Lung (tissue), 16 donors: ENCODE results near the gene DYNLRB2. TPM values are rescaled to one million over a fixed set of nuclear protein-coding genes. Genes with fewer than 3 reads are reported as not detected.

Source experiments
- ATAC-seq: fragments of 200-7000 bp; cut with Tn5 transposase; one replicate; pipeline ENCODE4 v1.9.1; 2020; ENCODE audit warnings: moderate number of reproducible peaks; ENCODE audit not compliant: insufficient read depth, low FRiP score
- DNase-seq, 3 donors: peaks; one replicate each; pipeline ENCODE4 v3.0.0-alpha.2; 2013 to 2017
- H3K27ac ChIP-seq, 2 donors: one replicate each; pipeline ENCODE4 v1.5.1; 2013; ENCODE audit warnings: mild to moderate bottlenecking in 2 of 2, moderate library complexity in 2 of 2, control low read depth in 1 of 2, inconsistent platforms in 1 of 2, low read depth in 1 of 2, low read length in 1 of 2
- H3K27me3 ChIP-seq, 3 donors: one replicate each; pipeline ENCODE4 v1.5.1; 2013; ENCODE audit warnings: low read length in 2 of 3; ENCODE audit not compliant: control insufficient read depth in 3 of 3, insufficient read depth in 3 of 3
- H3K36me3 ChIP-seq, 4 donors: one replicate each; pipeline ENCODE4 v1.5.1; 2013; ENCODE audit warnings: low read length in 4 of 4, mild to moderate bottlenecking in 1 of 4, moderate library complexity in 1 of 4; ENCODE audit not compliant: control insufficient read depth in 4 of 4, insufficient read depth in 4 of 4
- H3K4me1 ChIP-seq, 5 donors: one replicate each; pipeline ENCODE4 v1.5.1; 2013; ENCODE audit warnings: low read length in 5 of 5, mild to moderate bottlenecking in 2 of 5, moderate library complexity in 1 of 5; ENCODE audit not compliant: control insufficient read depth in 5 of 5, insufficient read depth in 5 of 5
- H3K4me3 ChIP-seq: one replicate; pipeline ENCODE4 v1.5.1; 2013; ENCODE audit warnings: mild to moderate bottlenecking, control low read depth, moderate library complexity
- H3K9ac ChIP-seq, 2 donors: one replicate each; pipeline ENCODE4 v1.5.1; 2013; ENCODE audit warnings: low read length in 2 of 2, control low read depth in 1 of 2; ENCODE audit not compliant: insufficient read depth in 1 of 2
- H3K9me3 ChIP-seq, 4 donors: one replicate each; pipeline ENCODE4 v1.5.1; 2013; ENCODE audit warnings: low read length in 3 of 4, mild to moderate bottlenecking in 1 of 4, moderate library complexity in 1 of 4; ENCODE audit not compliant: control insufficient read depth in 4 of 4, insufficient read depth in 3 of 4
- CTCF ChIP-seq: IDR thresholded peaks from 2 replicates; pipeline ENCODE4 v1.5.1; 2012; ENCODE audit warnings: mild to moderate bottlenecking; ENCODE audit errors: control extremely low read depth, extremely low read depth
- WGBS, 2 donors: extraction: QIAGEN DNeasy Blood & Tissue Kit; methylation state at CpG; one replicate each; pipeline ENCODE4 v1.1.7; 2013; 5-methylcytosine and 5-hydroxymethylcytosine counted together
- long read RNA-seq, 5 donors: transcript quantifications; one replicate each; lab custom pipeline, GENCODE V29; 2026
- polyA plus RNA-seq, 2 donors: library from polyadenylated mRNA; stranded (reverse); fragments of 200-250 nt; gene quantifications; one replicate each; pipeline ENCODE4 v1.2.1, GENCODE V29; 2013
- total RNA-seq, 2 donors: library from RNA; depleted of rRNA in 1 of 2; stranded (reverse); fragments of >200 nt in 1 of 2; gene quantifications; one replicate each; pipeline ENCODE4 v1.2.1, GENCODE V29; 2014 to 2021
- donor health status: control.
- donor health status: control.
- donor health status: Bipolar disorder and iron deficiency.
- donor health status: healthy.
- donor health status: DM: yes; HTN: yes; CAD: no.

The DYNLRB2 gene
- total RNA-seq (10 to 100 TPM; 17.0 to 20.9 TPM), polyA plus RNA-seq (10 to 100 TPM; 15.8 to 18.1 TPM)
- long read RNA-seq, donor 1, transcript DYNLRB2-201 (4 exons, 497 nt) = major isoform, 5 of 5 reads
- long read RNA-seq, donor 1, partial matches to known transcripts = 0 of 5 reads
- long read RNA-seq, donor 1, other reads (novel, unspliced or antisense) = 0 of 5 reads
- long read RNA-seq, donor 2, partial matches to known transcripts = 0 of 3 reads
- long read RNA-seq, donor 2, other reads (novel, unspliced or antisense) = 0 of 3 reads
- long read RNA-seq, donor 3, transcript DYNLRB2-201 (4 exons, 497 nt) = major isoform, 5 of 5 reads
- long read RNA-seq, donor 3, partial matches to known transcripts = 0 of 5 reads
- long read RNA-seq, donor 3, other reads (novel, unspliced or antisense) = 0 of 5 reads
- long read RNA-seq, donor 4, partial matches to known transcripts = 0 of 1 reads
- long read RNA-seq, donor 4, other reads (novel, unspliced or antisense) = 0 of 1 reads
- long read RNA-seq, donor 5, partial matches to known transcripts = 0 of 4 reads
- long read RNA-seq, donor 5, other reads (novel, unspliced or antisense) = 0 of 4 reads

DNA sequence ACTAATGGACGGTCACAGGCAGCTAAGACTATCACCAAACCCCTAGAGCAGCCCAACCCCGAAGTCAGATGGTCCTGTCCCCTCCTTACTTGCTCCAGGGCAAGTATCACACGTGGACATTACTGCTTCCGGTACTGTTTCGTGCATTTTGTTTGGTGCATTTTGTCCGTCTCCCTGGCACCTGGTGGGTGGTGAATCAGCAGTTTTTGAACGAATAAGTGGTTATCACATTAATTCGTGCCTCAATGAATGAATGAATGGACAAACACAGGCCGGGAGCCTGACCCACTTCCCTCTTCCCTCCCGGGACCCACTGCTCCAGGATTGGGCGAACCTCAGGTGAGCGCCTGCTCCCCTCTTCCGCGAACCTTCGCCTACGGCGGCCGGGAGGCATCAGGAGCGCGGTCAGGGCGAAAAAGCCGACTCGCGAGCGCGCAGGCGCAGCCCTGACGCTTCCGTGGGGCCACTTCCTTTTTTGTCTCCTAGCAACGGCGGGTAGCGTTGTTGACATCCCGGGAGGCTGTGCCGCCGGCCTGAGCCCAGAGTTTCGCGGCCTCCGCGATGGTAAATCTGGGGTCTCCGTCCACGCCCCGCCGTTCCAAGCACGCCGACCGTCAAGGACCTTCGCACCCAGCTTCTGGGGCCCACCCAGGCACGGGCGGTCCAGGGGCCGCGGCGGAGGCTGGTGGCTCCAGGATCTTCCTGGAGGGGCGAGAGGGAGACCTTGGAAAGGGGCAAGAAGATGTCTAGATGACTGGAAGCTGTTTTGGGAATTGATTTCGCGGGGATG, at the start of gene DYNLRB2:
DYNLRB2 (plus strand) TSS at position 478 of the 790 bp plus-strand sequence; CDS start at position 562, 84 bp downstream.
- Histone ChIP-seq H3K9ac (peak within 1 kb of the TSS; percentile 70 to 75), H3K4me3 (peak within 1 kb of the TSS; percentile 59), H3K27me3 (peaks cover 4 to 11% (median 8%) of the 10 kb centered on the region in 3 donors), H3K36me3 (no peaks in the 10 kb centered on the region), H3K27ac (peak within 1 kb of the TSS in 1 of 2 donors; percentile 83), H3K9me3 (no peaks in the 10 kb centered on the region), H3K4me1 (peaks cover 0 to 5% (median 0%) of the 10 kb centered on the region in 5 donors)
- WGBS, 2 donors = 2 to 3% methylated on average over 55 of the region's 55 CpGs
- TF ChIP-seq CTCF = no peak
- DNase-seq (peak; percentile 95 to 98 (median 96)), ATAC-seq (peak; percentile 97)

DNA sequence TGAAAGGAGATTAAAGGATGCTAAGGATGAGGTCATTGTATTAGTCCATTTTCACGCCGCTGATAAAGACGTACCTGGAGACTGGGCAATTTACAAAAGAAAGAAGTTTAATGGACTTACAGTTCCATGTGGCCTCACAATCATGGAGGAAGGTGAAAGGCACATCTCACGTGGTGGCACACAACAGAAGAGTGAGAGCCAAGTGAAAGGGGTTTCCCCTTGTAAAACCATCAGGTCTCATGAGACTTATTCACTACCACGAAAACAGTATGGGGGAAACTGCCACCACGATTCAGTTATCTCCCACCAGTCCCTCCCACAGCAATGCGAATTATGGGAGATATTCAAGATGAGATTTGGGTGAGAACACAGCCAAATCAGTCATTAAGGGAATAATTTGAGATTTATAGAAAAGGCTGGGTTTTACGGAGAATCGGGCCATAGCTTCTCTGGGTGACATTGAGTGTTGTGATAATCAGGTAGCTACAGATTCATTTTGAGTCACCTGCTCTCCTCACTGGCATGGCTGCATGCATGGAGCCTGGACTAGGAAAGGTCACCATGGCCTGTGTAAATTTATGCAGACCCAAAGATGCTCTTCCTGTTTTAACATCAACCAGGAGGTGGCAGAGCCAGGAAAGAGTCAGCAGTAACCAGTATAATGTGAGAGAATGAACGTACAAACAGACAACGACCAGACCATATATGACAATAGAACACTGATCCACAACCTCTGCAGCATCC, 40.5 kb upstream of the DYNLRB2 start:
- no peaks in the 10 kb centered on the region for H3K36me3 ChIP-seq
- H3K9ac ChIP-seq = no peak overlapping the region
- peak in 1 of 3 donors; percentile 13 for DNase-seq
- no peak overlapping the region for H3K4me3 ChIP-seq
- H3K27me3 ChIP-seq = no peaks in the 10 kb centered on the region
- H3K9me3 ChIP-seq = peaks cover 0 to 2% (median 0%) of the 10 kb centered on the region in 4 donors
- ATAC-seq = no peak
- no peak for TF ChIP-seq CTCF
- H3K27ac ChIP-seq = no peak overlapping the region
- H3K4me1 ChIP-seq = peaks cover 0 to 14% (median 0%) of the 10 kb centered on the region in 5 donors
- 76 to 81% methylated on average over 11 of the region's 11 CpGs for WGBS, 2 donors

DNA sequence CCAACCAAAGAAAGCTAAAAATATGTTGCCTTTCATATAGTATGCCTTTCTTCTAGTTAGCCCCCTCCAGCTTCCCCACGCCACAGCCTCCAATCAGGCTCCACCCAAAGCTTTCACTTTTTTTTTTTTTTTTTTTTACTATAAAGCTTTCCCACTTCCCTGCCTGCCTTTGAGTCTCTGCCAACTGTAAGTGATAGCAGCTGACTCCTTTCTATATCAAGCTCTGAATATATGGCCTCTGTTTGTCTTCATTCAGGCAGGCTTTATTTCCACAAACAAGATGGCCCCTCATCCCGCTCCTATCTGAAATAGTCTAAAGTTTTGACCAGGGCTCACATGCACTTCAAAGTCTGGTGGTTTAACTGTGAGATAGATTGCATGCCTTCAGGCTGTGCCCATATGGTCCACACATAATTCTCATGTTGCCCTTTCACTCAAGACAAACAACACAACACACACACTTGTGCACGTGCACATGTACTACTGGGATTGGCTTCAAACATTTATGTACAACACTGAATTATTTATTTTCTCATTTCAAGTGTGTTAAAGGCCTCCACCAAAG, 39.8 kb upstream of the DYNLRB2 start:
- peaks cover 0 to 14% (median 0%) of the 10 kb centered on the region in 5 donors for H3K4me1 ChIP-seq
- no peak overlapping the region for H3K27ac ChIP-seq
- H3K36me3 ChIP-seq = no peaks in the 10 kb centered on the region
- ATAC-seq (no peak), DNase-seq (peak; percentile 48 to 89 (median 87))
- H3K27me3 ChIP-seq = no peaks in the 10 kb centered on the region
- 79 to 84% methylated on average over 3 of the region's 3 CpGs for WGBS, 2 donors
- H3K4me3 ChIP-seq = no peak overlapping the region
- peaks cover 0 to 2% (median 0%) of the 10 kb centered on the region in 4 donors for H3K9me3 ChIP-seq
- no peak for TF ChIP-seq CTCF
- H3K9ac ChIP-seq = no peak overlapping the region
